Parathyroid adenoma (tissue), 2 donors: ENCODE measurements around the gene TRNAU1AP.

ENCODE experiments used
- H2AFZ ChIP-seq: fragments of 300-600 bp; sonication (generic); one replicate; pipeline ENCODE4 v1.7.0; 2017; ENCODE audit warnings: antibody characterized with exemption, mild to moderate bottlenecking
- H3K27ac ChIP-seq: fragments of 300-600 bp; sonication (generic); one replicate; pipeline ENCODE4 v1.7.0; 2017
- H3K27me3 ChIP-seq: fragments of 300-600 bp; sonication (generic); one replicate; pipeline ENCODE4 v1.7.0; 2017; ENCODE audit warnings: low read length; ENCODE audit not compliant: control insufficient read depth, insufficient read depth
- H3K36me3 ChIP-seq: fragments of 300-600 bp; sonication (generic); one replicate; pipeline ENCODE4 v1.7.0; 2017; ENCODE audit warnings: low read length; ENCODE audit not compliant: control insufficient read depth, insufficient read depth
- H3K4me1 ChIP-seq: fragments of 300-600 bp; sonication (generic); one replicate; pipeline ENCODE4 v1.7.0; 2017; ENCODE audit warnings: control low read depth
- H3K4me2 ChIP-seq: fragments of 300-600 bp; sonication (generic); one replicate; pipeline ENCODE4 v1.7.0; 2017; ENCODE audit warnings: low read length
- H3K4me3 ChIP-seq: fragments of 300-600 bp; sonication (generic); one replicate; pipeline ENCODE4 v1.7.0; 2017; ENCODE audit warnings: low read depth, low read length
- H3K79me2 ChIP-seq: fragments of 300-600 bp; sonication (generic); one replicate; pipeline ENCODE4 v1.7.0; 2017; ENCODE audit warnings: control low read depth
- H3K9ac ChIP-seq: fragments of 300-600 bp; sonication (generic); one replicate; pipeline ENCODE4 v1.7.0; 2017; ENCODE audit warnings: mild to moderate bottlenecking
- H3K9me3 ChIP-seq: fragments of 300-600 bp; sonication (generic); one replicate; pipeline ENCODE4 v1.7.0; 2017; ENCODE audit warnings: low read length; ENCODE audit not compliant: control insufficient read depth
- CTCF ChIP-seq: fragments of 300-600 bp; sonication (generic); IDR thresholded peaks from one replicate; pipeline ENCODE4 v1.7.0; 2017; ENCODE audit warnings: antibody characterized with exemption, mild to moderate bottlenecking
- donor health status: primary hyperparathyroidism.

TRNAU1AP gene

GRCh38 chr1:28573564-28573963 lies 20.7 kb downstream of the TRNAU1AP start:
- no peak for TF ChIP-seq CTCF
- H3K4me1 ChIP-seq = no peaks in the 10 kb centered on the region
- H3K79me2 ChIP-seq = no peaks in the 10 kb centered on the region
- no peaks in the 10 kb centered on the region for H3K27me3 ChIP-seq
- no peaks in the 10 kb centered on the region for H3K9me3 ChIP-seq
- no peak overlapping the region for H3K4me3 ChIP-seq
- H3K27ac ChIP-seq = no peak overlapping the region
- H2AFZ ChIP-seq = no peak overlapping the region
- H3K36me3 ChIP-seq = no peaks in the 10 kb centered on the region
- H3K9ac ChIP-seq = no peak overlapping the region
- H3K4me2 ChIP-seq = no peak overlapping the region

- Histone ChIP-seq H3K4me2 (no peak overlapping the region), H3K27ac (no peak overlapping the region), H3K9me3 (no peaks in the 10 kb centered on the region), H3K4me1 (no peaks in the 10 kb centered on the region), H3K36me3 (no peaks in the 10 kb centered on the region), H3K9ac (no peak overlapping the region), H2AFZ (no peak overlapping the region), H3K4me3 (no peak overlapping the region), H3K79me2 (no peaks in the 10 kb centered on the region), H3K27me3 (no peaks in the 10 kb centered on the region)
- no peak for TF ChIP-seq CTCF
Observed at GRCh38 chr1:28577052-28577678, 24.3 kb downstream of the TRNAU1AP start.

GRCh38 chr1:28577738-28578536 lies 25.1 kb downstream of the TRNAU1AP start:
- no peak overlapping the region for H3K4me3 ChIP-seq
- H3K4me2 ChIP-seq = no peak overlapping the region
- H3K36me3 ChIP-seq = no peaks in the 10 kb centered on the region
- no peaks in the 10 kb centered on the region for H3K79me2 ChIP-seq
- no peaks in the 10 kb centered on the region for H3K9me3 ChIP-seq
- H2AFZ ChIP-seq = no peak overlapping the region
- H3K9ac ChIP-seq = no peak overlapping the region
- H3K27me3 ChIP-seq = no peaks in the 10 kb centered on the region
- H3K27ac ChIP-seq = no peak overlapping the region
- no peaks in the 10 kb centered on the region for H3K4me1 ChIP-seq
- TF ChIP-seq CTCF = no peak

GRCh38 chr1:28578696-28579218 lies 25.9 kb downstream of the TRNAU1AP start:
- Histone ChIP-seq H3K27ac (no peak overlapping the region), H3K4me3 (no peak overlapping the region), H3K79me2 (no peaks in the 10 kb centered on the region), H3K4me1 (no peaks in the 10 kb centered on the region), H3K27me3 (no peaks in the 10 kb centered on the region), H3K4me2 (no peak overlapping the region), H3K36me3 (no peaks in the 10 kb centered on the region), H2AFZ (no peak overlapping the region), H3K9ac (no peak overlapping the region), H3K9me3 (no peaks in the 10 kb centered on the region)
- no peak for TF ChIP-seq CTCF
